NB4 (cell line): ENCODE results near the gene TTC4.

Experiments
- DNase-seq: peaks from one replicate; pipeline ENCODE4 v3.0.0; 2010; ENCODE audit warnings: low read depth
- H3K4me3 ChIP-seq: one replicate; pipeline ENCODE4 v1.5.1; 2011; ENCODE audit warnings: mild to moderate bottlenecking, low read depth, low read length, moderate library complexity
- CTCF ChIP-seq: IDR thresholded peaks from one replicate; pipeline ENCODE4 v1.5.1; 2012; ENCODE audit warnings: low read depth, low read length
- MYC ChIP-seq: IDR thresholded peaks from 2 replicates; pipeline ENCODE4 v1.6.1; 2011; ENCODE audit warnings: low read depth, low read length
- POLR2A ChIP-seq: IDR thresholded peaks from 2 replicates; pipeline ENCODE4 v1.6.1; 2011; ENCODE audit warnings: mild to moderate bottlenecking; ENCODE audit not compliant: insufficient read length; ENCODE audit errors: extremely low read depth
- TF ChIP-seq, protein P1 (sequence below): IDR thresholded peaks from 2 replicates; pipeline ENCODE4 v1.6.1; 2011; ENCODE audit warnings: low read depth, low read length

The TTC4 gene

GRCh38 chr1:54685335-54685905, 30.2 kb upstream of the TTC4 start:
- TF ChIP-seq, protein P1, sequence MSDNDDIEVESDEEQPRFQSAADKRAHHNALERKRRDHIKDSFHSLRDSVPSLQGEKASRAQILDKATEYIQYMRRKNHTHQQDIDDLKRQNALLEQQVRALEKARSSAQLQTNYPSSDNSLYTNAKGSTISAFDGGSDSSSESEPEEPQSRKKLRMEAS, result no peak
- no peak for TF ChIP-seq POLR2A
- TF ChIP-seq CTCF, result no peak
- TF ChIP-seq MYC, result no peak
- DNase-seq, result no peak
- H3K4me3 ChIP-seq, result no peak overlapping the region

GRCh38 chr1:54686155-54686554, 29.5 kb upstream of the TTC4 start:
- DNase-seq, result no peak
- no peak for TF ChIP-seq CTCF
- TF ChIP-seq, protein P1, result no peak
- no peak for TF ChIP-seq MYC
- TF ChIP-seq POLR2A, result no peak
- no peak overlapping the region for H3K4me3 ChIP-seq

GRCh38 chr1:54694771-54695170, 20.9 kb upstream of the TTC4 start:
- DNase-seq, result no peak
- H3K4me3 ChIP-seq, result no peak overlapping the region
- TF ChIP-seq POLR2A, result no peak
- TF ChIP-seq, protein P1, result no peak
- no peak for TF ChIP-seq CTCF
- TF ChIP-seq MYC, result no peak

DNA sequence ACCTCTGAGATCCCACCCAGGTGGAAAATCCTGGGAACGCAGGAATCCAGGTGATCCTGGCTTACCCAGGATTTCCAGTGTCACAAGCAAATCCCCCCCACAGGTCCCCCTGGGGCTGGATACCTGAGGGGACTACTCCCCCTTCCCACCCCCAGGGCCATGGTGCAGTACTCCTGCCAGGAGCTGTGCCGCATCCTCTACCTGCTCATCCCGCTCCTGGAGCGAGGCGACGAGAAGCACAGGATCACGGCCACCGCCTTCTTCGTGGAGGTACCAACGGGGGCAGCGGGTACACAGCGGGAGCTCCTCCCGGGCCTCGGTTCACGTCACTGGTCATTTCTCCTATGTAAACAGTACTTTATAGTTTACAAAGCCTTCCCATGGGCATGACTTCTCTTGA, 20.4 kb upstream of the TTC4 start:
- TF ChIP-seq POLR2A (no peak), MYC (no peak), CTCF (no peak)
- TF ChIP-seq, protein P1, result no peak
- H3K4me3 ChIP-seq, result no peak overlapping the region
- no peak for DNase-seq

DNA sequence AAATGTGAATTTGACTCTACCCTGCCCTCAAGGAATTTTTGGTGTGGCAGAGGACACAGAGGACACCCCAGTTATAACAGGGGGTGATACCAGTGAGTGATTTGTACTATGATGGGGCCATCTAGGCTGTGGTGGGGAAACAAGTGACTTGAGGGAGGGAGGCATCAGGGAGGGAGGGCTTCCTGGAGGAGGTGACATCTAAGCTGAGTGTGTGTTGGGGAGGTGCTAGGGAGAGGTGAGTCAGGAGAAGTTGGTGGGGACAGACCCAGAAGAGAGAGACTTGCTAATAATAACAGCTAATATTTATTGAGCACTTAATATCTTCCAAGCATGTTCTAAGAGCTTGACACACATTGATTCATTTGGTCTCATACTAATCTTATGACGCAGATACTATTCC, 19.9 kb upstream of the TTC4 start:
- DNase-seq, result no peak
- no peak overlapping the region for H3K4me3 ChIP-seq
- TF ChIP-seq POLR2A (no peak), MYC (no peak), CTCF (no peak)
- TF ChIP-seq, protein P1, result no peak

- no peak for DNase-seq
- no peak for TF ChIP-seq POLR2A
- TF ChIP-seq, protein P1, result no peak
- no peak for TF ChIP-seq CTCF
- TF ChIP-seq MYC, result no peak
- H3K4me3 ChIP-seq, result no peak overlapping the region
Observed at GRCh38 chr1:54696262-54696661, 19.4 kb upstream of the TTC4 start.
